Right lobe of liver (tissue), 6 donors: Measurements from ENCODE around the gene ANKS1B. TPM values are rescaled to one million over a fixed set of nuclear protein-coding genes. Genes with fewer than 3 reads are reported as not detected.

Experiments used
- ATAC-seq, 4 donors: fragments of 200-7000 bp; cut with Tn5 transposase; one replicate each; pipeline ENCODE4 v1.9.1; 2020; ENCODE audit warnings: mild to moderate bottlenecking in 4 of 4, moderate library complexity in 4 of 4
- DNase-seq, 3 donors: peaks; one replicate each; pipeline ENCODE4 v3.0.0-alpha.2; 2020
- H3K27ac ChIP-seq, 3 donors: fragments of 200-600 bp; one replicate each; pipeline ENCODE4 v1.8.0; 2022
- H3K27me3 ChIP-seq, 2 donors: fragments of 200-600 bp; one replicate each; pipeline ENCODE4 v1.8.0; 2022
- H3K36me3 ChIP-seq, 4 donors: fragments of 200-600 bp; sonication (generic) in 1 of 4; one replicate each; pipeline versions ENCODE4 v1.5.1 to v1.8.0; 2017 to 2022; ENCODE audit warnings: control low read depth in 1 of 4
- H3K4me1 ChIP-seq, 4 donors: fragments of 200-600 bp; sonication (generic) in 1 of 4; one replicate each; pipeline versions ENCODE4 v1.5.1 to v1.8.0; 2017 to 2022; ENCODE audit warnings: control low read depth in 1 of 4
- H3K4me3 ChIP-seq, 3 donors: fragments of 200-600 bp; one replicate each; pipeline ENCODE4 v1.8.0; 2022
- H3K9me3 ChIP-seq, 4 donors: fragments of 200-600 bp; sonication (generic) in 1 of 4; one replicate each; pipeline versions ENCODE4 v1.5.1 to v1.8.0; 2017 to 2022; ENCODE audit warnings: control low read depth in 1 of 4
- CTCF ChIP-seq, 4 donors: fragments of 200-600 bp in 3 of 4; fragments of 450-650 bp in 1 of 4; IDR thresholded peaks; one replicate each; pipeline versions ENCODE4 v1.5.1 to v1.8.0; 2016 to 2022; ENCODE audit warnings: antibody characterized with exemption in 4 of 4, mild to moderate bottlenecking in 2 of 4
- POLR2A ChIP-seq: fragments of 450-650 bp; IDR thresholded peaks from one replicate; pipeline ENCODE4 v1.6.1; 2017; ENCODE audit warnings: antibody characterized with exemption, mild to moderate bottlenecking
- WGBS: methylation state at CpG from one replicate; pipeline ENCODE4 v1.1.6; 2018; ENCODE audit warnings: low coverage, low lambda C conversion rate; ENCODE audit not compliant: insufficient coverage; ENCODE audit errors: missing lambda C conversion rate; 5-methylcytosine and 5-hydroxymethylcytosine counted together
- intact Hi-C, 2 donors: fragments of 100-400 bp; cut with DNase I; formaldehyde crosslinking; loops; one replicate each; pipeline versions ENCODE4 v1.11.2 to v1.14.1; 2022
- total RNA-seq, 6 experiments: library from RNA; depleted of rRNA in 2 of 6; stranded (reverse); fragments of >200 nt in 2 of 6; fragmentation: NEBNext Ultra II Directional in 3 of 6; extraction: Animal tissue kit (Norgen Biotek cat#: 25700) in 3 of 6; gene quantifications; one replicate each; pipeline versions ENCODE4 v1.1.0 to v1.2.4, GENCODE V29; 2016 to 2023
- donor health status: DM: no; HTN: yes; CAD: no.
- donor health status: DM: no; HTN: no; CAD: no.
- donor health status: DM: no; HTN: no; CAD: no.
- donor health status: DM: no; HTN: yes; CAD: no.
- donor health status: DM: no; HTN: yes; CAD: no.

Gene ANKS1B
- total RNA-seq, 6 experiments from 2014 or later: 0.17 to 1.9 (median 0.44) TPM; not detected in 1

DNA sequence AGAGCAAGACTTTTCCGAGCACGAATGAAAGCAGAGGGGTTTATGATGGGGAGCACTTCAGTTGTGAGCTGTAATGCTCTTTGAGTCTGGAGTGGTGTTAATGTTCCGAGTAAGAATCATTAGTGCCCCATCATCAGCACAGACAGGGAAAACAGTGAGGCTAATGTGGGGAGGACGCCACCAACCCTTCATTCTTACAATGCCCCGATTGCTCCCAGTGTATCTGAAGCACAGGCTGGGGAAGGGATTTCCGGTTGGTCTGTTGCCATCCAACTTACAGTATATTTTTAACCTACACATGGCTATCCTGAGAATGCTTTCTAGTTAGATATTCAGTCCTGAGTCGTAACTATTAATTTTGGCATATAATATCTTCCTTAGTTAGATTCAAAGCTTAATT is 1198.1 kb downstream of the ANKS1B start:
- Histone ChIP-seq H3K27me3 (no peaks in the 10 kb centered on the region), H3K36me3 (no peaks in the 10 kb centered on the region), H3K4me3 (no peak overlapping the region), H3K27ac (no peak overlapping the region), H3K9me3 (no peaks in the 10 kb centered on the region), H3K4me1 (no peaks in the 10 kb centered on the region)
- 44% methylated on average over 7 of the region's 7 CpGs for WGBS
- no peak for DNase-seq
- intact Hi-C loops: no loop called here
- ATAC-seq: no peak
- no peak for TF ChIP-seq CTCF (IDR thresholded peaks at IDR 0.05)
- no peak for TF ChIP-seq POLR2A

DNA sequence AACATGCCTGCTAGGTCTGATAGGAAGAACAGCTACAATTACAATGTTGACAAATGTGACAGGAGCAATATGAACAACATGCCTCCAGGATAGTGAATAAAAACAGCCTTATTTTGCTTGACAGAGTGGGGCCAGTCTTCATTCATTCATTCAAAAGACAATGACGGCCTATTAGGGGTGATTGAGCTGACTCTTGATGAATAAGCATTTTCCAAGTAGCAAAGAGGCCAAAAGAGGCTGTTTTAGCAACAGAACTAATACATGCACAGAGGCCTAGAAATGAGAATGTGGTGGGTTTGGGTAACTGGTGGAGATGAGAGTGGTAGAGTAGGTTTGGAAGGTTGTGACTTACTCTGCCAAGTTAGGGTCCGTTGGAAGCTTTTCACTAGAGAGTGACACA is 1201.3 kb downstream of the ANKS1B start:
- Histone ChIP-seq H3K36me3 (no peaks in the 10 kb centered on the region), H3K27ac (no peak overlapping the region), H3K4me3 (no peak overlapping the region), H3K4me1 (no peaks in the 10 kb centered on the region), H3K27me3 (no peaks in the 10 kb centered on the region), H3K9me3 (no peaks in the 10 kb centered on the region)
- WGBS: 47% methylated on average over 2 of the region's 2 CpGs
- no peak for TF ChIP-seq CTCF (IDR thresholded peaks at IDR 0.05)
- intact Hi-C loops: no loop called here
- ATAC-seq (no peak), DNase-seq (no peak)

DNA sequence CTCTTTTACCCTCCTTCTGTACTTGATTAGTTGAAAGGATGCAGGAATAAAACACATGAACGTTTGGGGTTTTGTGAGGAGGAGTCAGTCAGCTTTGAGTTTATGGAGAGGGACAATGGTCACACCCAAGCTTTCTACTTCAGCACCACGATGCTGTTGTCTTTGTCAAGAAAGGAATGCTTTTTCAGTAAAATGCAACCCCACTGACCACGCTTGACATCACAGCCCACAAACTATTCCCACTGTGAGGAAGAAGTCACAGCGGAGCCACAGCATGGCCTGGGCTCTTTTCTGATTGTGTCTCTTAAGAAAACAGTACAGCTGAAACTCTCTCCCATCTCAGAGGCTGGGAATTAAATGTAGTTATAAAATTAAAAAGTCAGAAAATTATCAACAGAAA is 1204.5 kb downstream of the ANKS1B start:
- no peak for ATAC-seq
- Histone ChIP-seq H3K4me1 (no peaks in the 10 kb centered on the region), H3K27ac (no peak overlapping the region), H3K36me3 (no peaks in the 10 kb centered on the region), H3K4me3 (no peak overlapping the region), H3K27me3 (no peaks in the 10 kb centered on the region), H3K9me3 (no peaks in the 10 kb centered on the region)
- TF ChIP-seq POLR2A (no peak), CTCF (IDR thresholded peaks at IDR 0.05) (no peak)
- no peak for DNase-seq
- intact Hi-C loops: no loop called here
- 42% methylated on average over 4 of the region's 4 CpGs for WGBS

DNA sequence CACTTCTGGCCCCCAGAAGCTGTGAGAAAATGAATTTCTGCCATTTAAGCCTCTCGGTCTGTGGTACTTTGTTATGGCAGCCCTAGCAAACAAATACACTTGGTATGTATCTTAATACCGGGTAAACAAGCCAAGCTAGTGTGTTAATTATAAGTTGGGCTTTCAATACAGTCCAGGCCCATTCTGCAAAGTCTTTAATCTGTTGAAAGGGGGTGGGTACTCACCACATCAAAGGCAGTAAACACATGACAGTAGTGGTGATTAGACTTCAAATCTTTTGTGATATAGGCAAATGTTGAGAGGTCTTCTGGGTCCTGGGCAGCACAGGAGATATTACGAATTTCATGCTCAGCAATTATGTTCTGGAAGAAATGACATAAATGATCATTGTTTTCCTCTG is 1211.9 kb downstream of the ANKS1B start:
- no peaks in the 10 kb centered on the region for H3K9me3 ChIP-seq

More for the DNA sequence above, 1211.9 kb downstream of the ANKS1B start:
- TF ChIP-seq POLR2A (no peak), CTCF (IDR thresholded peaks at IDR 0.05) (no peak)
- H3K4me3 ChIP-seq: no peak overlapping the region
- WGBS: 80% methylated on average over 3 of the region's 3 CpGs
- ATAC-seq: no peak
- no peak overlapping the region for H3K27ac ChIP-seq
- H3K27me3 ChIP-seq: no peaks in the 10 kb centered on the region
- intact Hi-C loops: no loop called here
- H3K36me3 ChIP-seq: no peaks in the 10 kb centered on the region
- H3K4me1 ChIP-seq: no peaks in the 10 kb centered on the region
- no peak for DNase-seq
